ENCODE results near the gene FXYD5. TPM values are rescaled to one million over a fixed set of nuclear protein-coding genes. Genes with fewer than 3 reads are reported as not detected.

The FXYD5 gene
- total and polyA plus RNA-seq, 8 donors: 10.3 to 118 (median 43.8) TPM

- peak overlapping the region; percentile 42 to 86 (median 84) for H3K27ac ChIP-seq
- TF ChIP-seq CTCF (IDR thresholded peaks at IDR 0.05) (no peak), POLR2AphosphoS5 (IDR thresholded peaks at IDR 0.05) (no peak), POLR2A (IDR thresholded peaks at IDR 0.05) (no peak), EP300 (IDR thresholded peaks at IDR 0.05) (no peak)
- DNase-seq: peak in 1 of 2 donors; percentile 41
- no peaks in the 10 kb centered on the region for H3K36me3 ChIP-seq
- H3K4me3 ChIP-seq: peak overlapping the region; percentile 30 to 38 (median 34)
- intact Hi-C loops (cut with DNase I; ENCODE audit: low total_unique reads): loop anchor here (10.0 kb wide), 1 partner anchor 124 kb away; the partner anchor contains the start of gene USF2
- peaks cover 31 to 84% (median 72%) of the 10 kb centered on the region in 4 donors for H3K4me1 ChIP-seq
- peaks cover 0 to 56% (median 16%) of the 10 kb centered on the region in 3 donors for H3K27me3 ChIP-seq
- WGBS, 5 donors: 56 to 69% (median 62%) methylated on average over 12 of the region's 12 CpGs
- no peaks in the 10 kb centered on the region for H3K9me3 ChIP-seq
Measured at GRCh38 chr19:35140207-35140961, 14.2 kb upstream of the FXYD5 start.

DNA sequence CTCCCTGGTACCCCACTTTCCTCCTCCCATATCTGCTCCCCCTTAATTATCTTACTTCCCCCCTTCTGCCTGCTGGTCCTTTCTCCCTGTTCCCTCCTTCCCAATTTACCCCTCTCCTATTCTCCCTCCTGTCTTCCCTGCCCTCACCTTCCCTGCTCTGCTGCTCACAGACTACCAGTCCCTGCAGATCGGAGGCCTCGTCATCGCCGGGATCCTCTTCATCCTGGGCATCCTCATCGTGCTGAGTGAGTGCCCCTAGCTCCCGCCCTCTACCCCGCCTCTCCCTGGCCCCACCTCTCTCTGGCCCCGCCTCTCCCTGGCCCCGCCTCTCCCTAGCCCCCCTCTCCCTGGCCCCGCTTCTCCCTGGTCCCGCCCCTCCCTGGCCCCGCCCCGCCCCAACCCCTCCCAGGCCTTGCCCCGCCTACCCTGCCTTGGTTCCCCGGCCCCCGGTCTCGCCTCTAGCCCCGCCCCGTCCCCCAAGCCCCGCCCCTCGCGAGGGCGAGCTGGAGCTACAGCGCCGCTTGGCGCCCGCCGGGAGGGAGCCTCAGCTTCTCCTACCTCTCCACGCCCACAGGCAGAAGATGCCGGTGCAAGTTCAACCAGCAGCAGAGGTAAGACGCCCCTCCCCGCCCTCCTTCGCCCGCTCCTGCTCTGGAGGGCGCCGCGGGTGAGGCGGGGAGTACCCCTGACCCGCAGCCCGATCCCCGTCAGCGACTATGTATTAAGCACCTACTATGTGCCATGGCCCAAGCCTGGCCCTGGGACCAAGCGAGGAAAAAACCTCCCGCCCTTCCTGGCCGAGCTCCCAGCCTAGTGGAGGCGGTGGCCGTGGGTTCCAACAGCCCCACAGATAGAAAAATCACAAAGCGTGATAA lies 13.3 kb upstream of the FXYD5 start:
- Histone ChIP-seq H3K4me3 (peak overlapping the region; percentile 30 to 38 (median 34)), H3K9me3 (no peaks in the 10 kb centered on the region), H3K27ac (peak overlapping the region; percentile 6 to 86 (median 84)), H3K27me3 (peaks cover 0 to 56% (median 16%) of the 10 kb centered on the region in 3 donors), H3K36me3 (no peaks in the 10 kb centered on the region), H3K4me1 (peaks cover 31 to 76% (median 64%) of the 10 kb centered on the region in 4 donors)
- TF ChIP-seq CTCF (IDR thresholded peaks at IDR 0.05) (peak in 5 of 7 experiments; percentile 6 to 60 (median 26)), POLR2A (IDR thresholded peaks at IDR 0.05) (no peak), POLR2AphosphoS5 (IDR thresholded peaks at IDR 0.05) (peak; percentile 69 to 78 (median 76))
- intact Hi-C loops (cut with DNase I; ENCODE audit: low total_unique reads): loop anchor here (10.0 kb wide), 1 partner anchor 124 kb away; the partner anchor contains the start of gene USF2
- DNase-seq: peak; percentile 94 to 97
- 3 to 7% (median 4%) methylated on average over 17 to 47 of the region's 48 CpGs for WGBS, 5 donors

- peaks cover 30 to 67% (median 59%) of the 10 kb centered on the region in 4 donors for H3K4me1 ChIP-seq
- H3K4me3 ChIP-seq: peak overlapping the region; percentile 18 to 38 (median 28)
- DNase-seq: peak in 1 of 2 donors; percentile 63
- 11 to 36% (median 15%) methylated on average over 14 to 21 of the region's 21 CpGs for WGBS, 5 donors
- TF ChIP-seq CTCF (IDR thresholded peaks at IDR 0.05): no peak
- TF ChIP-seq POLR2AphosphoS5 (IDR thresholded peaks at IDR 0.05): no peak
- TF ChIP-seq EP300 (IDR thresholded peaks at IDR 0.05): no peak
- TF ChIP-seq POLR2A (IDR thresholded peaks at IDR 0.05): no peak
- peaks cover 0 to 56% (median 16%) of the 10 kb centered on the region in 3 donors for H3K27me3 ChIP-seq
- no peaks in the 10 kb centered on the region for H3K36me3 ChIP-seq
- intact Hi-C loops (cut with DNase I; ENCODE audit: low total_unique reads): loop anchor here (10.0 kb wide), 1 partner anchor 123 kb away; the partner anchor contains the start of gene USF2
- H3K27ac ChIP-seq: peak overlapping the region in 4 of 5 donors; percentile 39 to 66 (median 56)
- no peaks in the 10 kb centered on the region for H3K9me3 ChIP-seq
Measured at GRCh38 chr19:35141837-35142605, 12.5 kb upstream of the FXYD5 start.

Measured in stomach (tissue), 9 donors.